Upper lobe of left lung (tissue), 6 donors: ENCODE data around the gene BSN. TPM values are rescaled to one million over a fixed set of nuclear protein-coding genes. Genes with fewer than 3 reads are reported as not detected.

ENCODE experiments used
- ATAC-seq, 2 donors: fragments of 200-7000 bp; cut with Tn5 transposase; one replicate each; pipeline ENCODE4 v1.9.1; 2022; ENCODE audit warnings: mild to moderate bottlenecking in 2 of 2, moderate library complexity in 2 of 2; ENCODE audit not compliant: low FRiP score in 2 of 2
- DNase-seq, 2 donors: peaks; one replicate each; pipeline ENCODE4 v3.0.0-alpha.2; 2019 to 2020
- H3K27ac ChIP-seq, 4 donors: fragments of 200-600 bp; sonication (generic); one replicate each; pipeline ENCODE4 v1.5.1; 2016 to 2019
- H3K27me3 ChIP-seq, 4 donors: fragments of 200-600 bp; sonication (generic); one replicate each; pipeline ENCODE4 v1.5.1; 2017 to 2019
- H3K36me3 ChIP-seq, 4 donors: fragments of 200-600 bp; sonication (generic); one replicate each; pipeline ENCODE4 v1.5.1; 2016 to 2019
- H3K4me1 ChIP-seq, 4 donors: fragments of 200-600 bp; sonication (generic); one replicate each; pipeline ENCODE4 v1.5.1; 2018 to 2019
- H3K4me3 ChIP-seq, 4 donors: fragments of 200-600 bp; sonication (generic); one replicate each; pipeline ENCODE4 v1.5.1; 2017 to 2019; ENCODE audit warnings: mild to moderate bottlenecking in 2 of 4, moderate library complexity in 1 of 4
- H3K9me3 ChIP-seq, 4 donors: fragments of 200-600 bp; sonication (generic); one replicate each; pipeline ENCODE4 v1.5.1; 2018 to 2019
- EP300 ChIP-seq, 4 donors: sonication (generic); formaldehyde crosslinking; IDR thresholded peaks; one replicate each; pipeline ENCODE4 v1.5.1; 2017; ENCODE audit warnings: antibody characterized with exemption in 4 of 4, control low read depth in 2 of 4
- POLR2A ChIP-seq, 4 donors: fragments of 450-650 bp; IDR thresholded peaks; one replicate each; pipeline ENCODE4 v1.5.1; 2016 to 2017; ENCODE audit warnings: antibody characterized with exemption in 4 of 4, mild to moderate bottlenecking in 2 of 4
- POLR2AphosphoS5 ChIP-seq, 2 donors: sonication (generic); formaldehyde crosslinking; IDR thresholded peaks; one replicate each; pipeline ENCODE4 v1.5.1; 2017; ENCODE audit warnings: antibody characterized with exemption in 2 of 2
- WGBS, 2 donors: methylation state at CpG; one replicate each; pipeline ENCODE4 v1.1.5; 2017 to 2018; 5-methylcytosine and 5-hydroxymethylcytosine counted together
- total RNA-seq, 6 donors: library from RNA; depleted of rRNA in 4 of 6; stranded (reverse); fragments of >200 nt in 4 of 6; gene quantifications; one replicate each; pipeline versions ENCODE4 v1.1.0 to v1.2.1, GENCODE V29; 2016 to 2021
- TF ChIP-seq, protein P1 (sequence below), 6 experiments: fragments of 450-650 bp in 4 of 6; fragments of 200-600 bp in 2 of 6; sonication (generic) in 2 of 6; IDR thresholded peaks; one replicate each; pipeline ENCODE4 v1.5.1; 2016 to 2019; ENCODE audit warnings: antibody characterized with exemption in 6 of 6
- donor health status: DM: no; HTN: no; CAD: no; lungs with moderate emphysema.
- donor health status: DM: no; HTN: yes; CAD: no; lungs with severe emphysema.

Gene BSN
- total RNA-seq, 6 donors from 2014 or later = 0.39 to 1.1 (median 0.72) TPM

DNA sequence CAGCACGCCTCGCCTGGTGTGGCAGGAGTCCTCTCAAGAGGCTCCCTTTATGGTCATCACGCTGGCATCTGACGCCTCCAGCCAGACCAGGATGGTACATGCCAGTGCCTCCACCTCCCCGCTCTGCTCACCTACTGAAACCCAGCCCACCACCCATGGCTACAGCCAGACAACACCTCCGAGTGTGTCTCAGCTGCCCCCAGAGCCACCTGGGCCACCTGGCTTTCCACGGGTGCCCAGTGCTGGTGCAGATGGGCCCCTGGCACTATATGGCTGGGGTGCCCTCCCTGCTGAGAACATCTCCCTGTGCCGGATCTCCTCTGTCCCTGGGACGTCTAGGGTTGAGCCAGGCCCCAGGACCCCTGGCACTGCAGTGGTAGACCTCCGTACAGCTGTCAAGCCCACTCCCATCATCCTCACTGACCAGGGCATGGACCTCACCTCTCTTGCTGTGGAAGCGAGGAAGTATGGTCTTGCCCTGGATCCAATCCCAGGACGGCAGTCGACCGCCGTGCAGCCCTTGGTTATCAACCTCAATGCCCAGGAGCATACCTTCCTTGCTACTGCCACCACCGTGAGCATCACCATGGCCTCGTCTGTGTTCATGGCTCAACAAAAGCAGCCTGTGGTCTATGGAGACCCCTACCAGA lies 100.0 kb downstream of the BSN start:
- Histone ChIP-seq H3K27ac (no peak overlapping the region), H3K9me3 (no peaks in the 10 kb centered on the region), H3K27me3 (no peaks in the 10 kb centered on the region), H3K36me3 (no peaks in the 10 kb centered on the region), H3K4me1 (no peaks in the 10 kb centered on the region), H3K4me3 (no peak overlapping the region)
- DNase-seq = no peak
- TF ChIP-seq, protein P1, sequence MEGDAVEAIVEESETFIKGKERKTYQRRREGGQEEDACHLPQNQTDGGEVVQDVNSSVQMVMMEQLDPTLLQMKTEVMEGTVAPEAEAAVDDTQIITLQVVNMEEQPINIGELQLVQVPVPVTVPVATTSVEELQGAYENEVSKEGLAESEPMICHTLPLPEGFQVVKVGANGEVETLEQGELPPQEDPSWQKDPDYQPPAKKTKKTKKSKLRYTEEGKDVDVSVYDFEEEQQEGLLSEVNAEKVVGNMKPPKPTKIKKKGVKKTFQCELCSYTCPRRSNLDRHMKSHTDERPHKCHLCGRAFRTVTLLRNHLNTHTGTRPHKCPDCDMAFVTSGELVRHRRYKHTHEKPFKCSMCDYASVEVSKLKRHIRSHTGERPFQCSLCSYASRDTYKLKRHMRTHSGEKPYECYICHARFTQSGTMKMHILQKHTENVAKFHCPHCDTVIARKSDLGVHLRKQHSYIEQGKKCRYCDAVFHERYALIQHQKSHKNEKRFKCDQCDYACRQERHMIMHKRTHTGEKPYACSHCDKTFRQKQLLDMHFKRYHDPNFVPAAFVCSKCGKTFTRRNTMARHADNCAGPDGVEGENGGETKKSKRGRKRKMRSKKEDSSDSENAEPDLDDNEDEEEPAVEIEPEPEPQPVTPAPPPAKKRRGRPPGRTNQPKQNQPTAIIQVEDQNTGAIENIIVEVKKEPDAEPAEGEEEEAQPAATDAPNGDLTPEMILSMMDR (IDR thresholded peaks at IDR 0.05) = no peak
- TF ChIP-seq POLR2AphosphoS5 (IDR thresholded peaks at IDR 0.05) = no peak
- TF ChIP-seq POLR2A (IDR thresholded peaks at IDR 0.05) = no peak
- no peak for TF ChIP-seq EP300 (IDR thresholded peaks at IDR 0.05)
- WGBS, 2 donors = 86 to 97% methylated on average over 5 to 17 of the region's 17 CpGs
- ATAC-seq = no peak

- DNase-seq = no peak
- 40 to 69% methylated on average over 1 to 4 of the region's 10 CpGs for WGBS, 2 donors
These were observed 100.8 kb downstream of the BSN start for GRCh38 chr3:49654955-49655556.

DNA sequence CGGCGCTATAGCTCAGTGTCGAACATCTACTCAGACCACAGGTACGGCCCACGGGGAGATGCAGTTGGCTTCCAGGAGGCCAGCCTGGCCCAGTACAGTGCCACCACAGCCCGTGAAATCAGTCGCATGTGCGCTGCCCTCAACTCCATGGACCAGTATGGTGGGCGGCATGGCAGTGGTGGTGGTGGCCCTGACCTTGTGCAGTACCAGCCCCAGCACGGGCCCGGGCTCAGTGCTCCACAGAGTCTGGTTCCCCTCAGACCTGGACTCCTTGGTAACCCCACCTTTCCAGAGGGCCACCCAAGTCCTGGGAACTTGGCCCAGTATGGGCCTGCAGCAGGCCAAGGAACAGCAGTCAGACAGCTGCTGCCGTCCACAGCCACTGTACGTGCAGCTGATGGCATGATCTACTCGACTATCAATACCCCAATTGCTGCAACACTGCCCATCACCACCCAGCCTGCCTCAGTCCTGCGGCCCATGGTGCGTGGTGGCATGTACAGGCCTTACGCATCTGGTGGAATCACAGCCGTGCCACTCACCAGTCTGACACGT lies 101.5 kb downstream of the BSN start:
- Histone ChIP-seq H3K4me3 (no peak overlapping the region), H3K9me3 (no peaks in the 10 kb centered on the region), H3K27ac (no peak overlapping the region), H3K27me3 (no peaks in the 10 kb centered on the region), H3K4me1 (no peaks in the 10 kb centered on the region), H3K36me3 (no peaks in the 10 kb centered on the region)
- no peak for DNase-seq
- WGBS, 2 donors = 91 to 95% methylated on average over 12 to 13 of the region's 19 CpGs
- TF ChIP-seq, protein P1 (IDR thresholded peaks at IDR 0.05) = no peak
- TF ChIP-seq POLR2AphosphoS5 (IDR thresholded peaks at IDR 0.05) (no peak), POLR2A (IDR thresholded peaks at IDR 0.05) (no peak), EP300 (IDR thresholded peaks at IDR 0.05) (no peak)
- ATAC-seq = no peak

More at GRCh38 chr3:49654955-49655556, 100.8 kb downstream of the BSN start:
- TF ChIP-seq, protein P1 (IDR thresholded peaks at IDR 0.05) = no peak
- TF ChIP-seq EP300 (IDR thresholded peaks at IDR 0.05) = no peak
- no peak for TF ChIP-seq POLR2AphosphoS5 (IDR thresholded peaks at IDR 0.05)
- TF ChIP-seq POLR2A (IDR thresholded peaks at IDR 0.05) = no peak
- no peak overlapping the region for H3K27ac ChIP-seq
- no peak for ATAC-seq
- H3K4me3 ChIP-seq = no peak overlapping the region
- H3K4me1 ChIP-seq = no peaks in the 10 kb centered on the region
- H3K36me3 ChIP-seq = no peaks in the 10 kb centered on the region
- no peaks in the 10 kb centered on the region for H3K27me3 ChIP-seq
- H3K9me3 ChIP-seq = no peaks in the 10 kb centered on the region

DNA sequence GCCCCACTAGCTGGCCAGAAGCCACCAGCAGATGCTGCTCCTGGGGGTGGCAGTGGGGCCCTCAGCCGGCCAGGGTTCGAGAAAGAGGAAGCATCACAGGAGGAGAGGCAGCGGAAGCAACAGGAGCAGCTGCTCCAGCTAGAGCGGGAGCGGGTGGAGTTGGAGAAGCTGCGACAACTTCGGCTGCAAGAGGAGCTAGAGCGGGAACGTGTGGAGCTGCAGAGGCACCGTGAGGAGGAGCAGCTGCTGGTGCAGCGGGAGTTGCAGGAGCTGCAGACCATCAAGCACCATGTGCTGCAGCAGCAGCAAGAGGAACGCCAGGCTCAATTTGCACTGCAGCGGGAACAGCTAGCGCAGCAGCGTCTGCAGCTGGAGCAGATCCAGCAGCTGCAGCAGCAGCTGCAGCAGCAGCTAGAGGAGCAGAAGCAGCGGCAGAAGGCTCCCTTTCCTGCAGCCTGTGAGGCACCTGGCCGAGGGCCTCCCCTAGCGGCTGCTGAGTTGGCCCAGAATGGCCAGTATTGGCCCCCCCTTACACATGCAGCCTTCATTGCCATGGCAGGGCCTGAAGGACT lies 102.3 kb downstream of the BSN start:
- Histone ChIP-seq H3K27ac (no peak overlapping the region), H3K36me3 (no peaks in the 10 kb centered on the region), H3K27me3 (no peaks in the 10 kb centered on the region), H3K9me3 (no peaks in the 10 kb centered on the region), H3K4me3 (no peak overlapping the region), H3K4me1 (no peaks in the 10 kb centered on the region)
- WGBS, 2 donors = 69 to 79% methylated on average over 14 to 18 of the region's 18 CpGs
- no peak for DNase-seq
- TF ChIP-seq POLR2AphosphoS5 (IDR thresholded peaks at IDR 0.05) (no peak), EP300 (IDR thresholded peaks at IDR 0.05) (no peak), POLR2A (IDR thresholded peaks at IDR 0.05) (no peak)
- TF ChIP-seq, protein P1 (IDR thresholded peaks at IDR 0.05) = no peak
- no peak for ATAC-seq
